HEK293 (cell line): ENCODE data around the gene BTBD10.
A peak's percentile ranks its signal among the peaks of the same experiment; 100 is the strongest.

Experiments used
- CTCF ChIA-PET: fragments of 350-600 bp; formaldehyde crosslinking; extraction: SDS; loops from one replicate; lab custom pipeline; 2021; ENCODE audit warnings: antibody characterized with exemption; lab: Yijun Ruan, JAX
- POLR2A ChIA-PET: fragments of 300-600 bp; formaldehyde crosslinking; extraction: SDS; loops from one replicate; lab custom pipeline; 2020; ENCODE audit warnings: antibody characterized with exemption, inconsistent platforms; lab: Yijun Ruan, JAX
- H3K27ac ChIP-seq: fragments of 200-500 bp; sonication (Bioruptor generic); 2 replicates; pipeline ENCODE4 v1.5.1; 2014; ENCODE audit warnings: low read depth, low read length, control low read depth, inconsistent platforms; ENCODE audit errors: extremely low read depth
- H3K36me3 ChIP-seq, 2 experiments: fragments of 200-500 bp in 1 of 2; sonication (Bioruptor generic) in 1 of 2; 1 replicate in 1 of 2; 2 replicates in 1 of 2; pipeline ENCODE4 v1.5.1; 2014 to 2017; ENCODE audit warnings: inconsistent platforms in 2 of 2, low read length in 2 of 2; ENCODE audit not compliant: control insufficient read depth in 2 of 2, insufficient read depth in 1 of 2
- H3K4me1 ChIP-seq: fragments of 200-500 bp; sonication (Bioruptor generic); 2 replicates; pipeline ENCODE4 v1.5.1; 2014; ENCODE audit warnings: mild to moderate bottlenecking, low read length, inconsistent platforms; ENCODE audit not compliant: control insufficient read depth, insufficient read depth
- H3K4me3 ChIP-seq: 2 replicates; pipeline ENCODE4 v1.5.1; 2011; ENCODE audit warnings: low read depth, mild to moderate bottlenecking, control low read depth, low read length, moderate library complexity
- H3K9me3 ChIP-seq: fragments of 200-500 bp; sonication (Bioruptor generic); 2 replicates; pipeline ENCODE4 v1.5.1; 2014; ENCODE audit warnings: low read depth, low read length, inconsistent platforms; ENCODE audit not compliant: control insufficient read depth, insufficient read depth
- HOXD13 ChIP-seq: sonication (generic); formaldehyde crosslinking; IDR thresholded peaks from 2 replicates; pipeline ENCODE4 v1.8.0; 2022; ENCODE audit warnings: missing genetic modification reagents, borderline replicate concordance
- IKZF3 ChIP-seq: fragments of 450-650 bp; IDR thresholded peaks from 2 replicates; pipeline ENCODE4 v1.5.0; 2018; ENCODE audit warnings: missing biosample characterization, mild to moderate bottlenecking, missing genetic modification characterization, moderate library complexity
- KLF10 ChIP-seq: fragments of 450-650 bp; IDR thresholded peaks from 2 replicates; pipeline ENCODE4 v1.5.1; 2018; ENCODE audit warnings: missing biosample characterization, mild to moderate bottlenecking, missing genetic modification characterization
- SCRT2 ChIP-seq: fragments of 450-650 bp; formaldehyde crosslinking; IDR thresholded peaks from 2 replicates; pipeline ENCODE4 v1.5.1; 2016; ENCODE audit warnings: missing biosample characterization, missing genetic modification characterization
- SP2 ChIP-seq: fragments of 450-650 bp; formaldehyde crosslinking; IDR thresholded peaks from 2 replicates; pipeline ENCODE4 v1.5.1; 2016; ENCODE audit warnings: missing biosample characterization, missing genetic modification characterization
- YY1 ChIP-seq: fragments of 450-650 bp; formaldehyde crosslinking; IDR thresholded peaks from 2 replicates; pipeline ENCODE4 v1.5.1; 2018; ENCODE audit warnings: missing biosample characterization, missing genetic modification characterization
- ZBTB48 ChIP-seq: fragments of 450-650 bp; formaldehyde crosslinking; IDR thresholded peaks from 2 replicates; pipeline ENCODE4 v1.5.1; 2016; ENCODE audit warnings: missing biosample characterization, missing genetic modification characterization
- ZBTB7A ChIP-seq: fragments of 450-650 bp; formaldehyde crosslinking; IDR thresholded peaks from 2 replicates; pipeline ENCODE4 v1.5.1; 2016; ENCODE audit warnings: low read depth, missing biosample characterization, missing genetic modification characterization
- ZNF121 ChIP-seq: fragments of 450-650 bp; formaldehyde crosslinking; IDR thresholded peaks from 2 replicates; pipeline ENCODE4 v1.5.1; 2016; ENCODE audit warnings: missing biosample characterization, missing genetic modification characterization
- ZNF146 ChIP-seq: fragments of 450-650 bp; formaldehyde crosslinking; IDR thresholded peaks from 2 replicates; pipeline ENCODE4 v1.5.1; 2016; ENCODE audit warnings: missing biosample characterization, missing genetic modification characterization
- ZNF18 ChIP-seq: fragments of 450-650 bp; formaldehyde crosslinking; IDR thresholded peaks from 2 replicates; pipeline ENCODE4 v1.5.1; 2016; ENCODE audit warnings: missing biosample characterization, missing genetic modification characterization
- ZNF19 ChIP-seq: fragments of 450-650 bp; formaldehyde crosslinking; IDR thresholded peaks from 2 replicates; pipeline ENCODE4; 2016; ENCODE audit warnings: missing biosample characterization, missing genetic modification characterization, low read depth
- ZNF2 ChIP-seq: fragments of 450-650 bp; formaldehyde crosslinking; IDR thresholded peaks from 2 replicates; pipeline ENCODE4 v1.5.1; 2016; ENCODE audit warnings: missing biosample characterization, missing genetic modification characterization
- ZNF221 ChIP-seq: fragments of 450-650 bp; formaldehyde crosslinking; IDR thresholded peaks from 2 replicates; pipeline ENCODE4 v1.5.1; 2017; ENCODE audit warnings: missing biosample characterization, missing genetic modification characterization, borderline replicate concordance
- ZNF350 ChIP-seq: fragments of 450-650 bp; formaldehyde crosslinking; IDR thresholded peaks from 2 replicates; pipeline ENCODE4 v1.5.0; 2017; ENCODE audit warnings: missing biosample characterization, mild to moderate bottlenecking, missing genetic modification characterization
- ZNF37A ChIP-seq: fragments of 450-650 bp; IDR thresholded peaks from 2 replicates; pipeline ENCODE4 v1.5.1; 2018; ENCODE audit warnings: missing biosample characterization, missing genetic modification characterization
- ZNF391 ChIP-seq: fragments of 450-650 bp; formaldehyde crosslinking; IDR thresholded peaks from 2 replicates; pipeline ENCODE4 v1.5.1; 2016; ENCODE audit warnings: low read depth, missing biosample characterization, missing genetic modification characterization, borderline replicate concordance
- ZNF398 ChIP-seq: fragments of 450-650 bp; formaldehyde crosslinking; IDR thresholded peaks from 2 replicates; pipeline ENCODE4 v1.5.1; 2017; ENCODE audit warnings: missing biosample characterization, missing genetic modification characterization
- ZNF423 ChIP-seq: fragments of 450-650 bp; formaldehyde crosslinking; IDR thresholded peaks from 2 replicates; pipeline ENCODE4 v1.5.1; 2016; ENCODE audit warnings: missing biosample characterization, missing genetic modification characterization
- ZNF530 ChIP-seq: fragments of 450-650 bp; formaldehyde crosslinking; IDR thresholded peaks from 2 replicates; pipeline ENCODE4 v1.5.1; 2016; ENCODE audit warnings: low read depth, missing biosample characterization, missing genetic modification characterization
- ZNF585B ChIP-seq: fragments of 450-650 bp; formaldehyde crosslinking; IDR thresholded peaks from 2 replicates; pipeline ENCODE4 v1.5.1; 2016; ENCODE audit warnings: missing biosample characterization, missing genetic modification characterization
- ZNF654 ChIP-seq: fragments of 450-650 bp; formaldehyde crosslinking; IDR thresholded peaks from 2 replicates; pipeline ENCODE4 v1.5.1; 2016; ENCODE audit warnings: low read depth, missing biosample characterization, missing genetic modification characterization
- ZNF670 ChIP-seq: fragments of 450-650 bp; formaldehyde crosslinking; IDR thresholded peaks from 2 replicates; pipeline ENCODE4 v1.5.1; 2016; ENCODE audit warnings: missing biosample characterization, missing genetic modification characterization, low read depth
- TF ChIP-seq, protein P1 (sequence below): fragments of 450-650 bp; formaldehyde crosslinking; IDR thresholded peaks from 2 replicates; pipeline ENCODE4 v1.5.1; 2017; ENCODE audit warnings: missing biosample characterization, missing genetic modification characterization
- TF ChIP-seq, protein P2 (sequence below): fragments of 450-650 bp; formaldehyde crosslinking; IDR thresholded peaks from 2 replicates; pipeline ENCODE4 v1.5.1; 2017; ENCODE audit warnings: missing biosample characterization, missing genetic modification characterization

Gene BTBD10

DNA sequence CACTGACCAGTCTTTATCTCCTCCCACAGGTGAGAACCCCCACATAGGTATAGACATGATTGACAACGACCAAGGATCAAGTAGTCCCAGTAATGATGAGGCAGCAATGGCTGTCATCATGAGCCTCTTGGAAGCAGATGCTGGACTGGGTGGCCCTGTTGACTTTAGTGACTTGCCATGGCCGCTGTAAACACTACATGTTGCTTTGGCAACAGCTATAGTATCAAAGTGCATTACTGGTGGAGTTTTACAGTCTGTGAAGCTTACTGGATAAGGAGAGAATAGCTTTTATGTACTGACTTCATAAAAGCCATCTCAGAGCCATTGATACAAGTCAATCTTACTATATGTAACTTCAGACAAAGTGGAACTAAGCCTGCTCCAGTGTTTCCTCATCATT, 76.5 kb downstream of the BTBD10 start:
- CTCF ChIA-PET, result interaction anchor here (0.6 to 2.6 kb wide), 10 partner anchors 10 to 1343 kb away, joined by 3 to 26 read pairs (median 4); no protein-coding TSS in a partner anchor

DNA sequence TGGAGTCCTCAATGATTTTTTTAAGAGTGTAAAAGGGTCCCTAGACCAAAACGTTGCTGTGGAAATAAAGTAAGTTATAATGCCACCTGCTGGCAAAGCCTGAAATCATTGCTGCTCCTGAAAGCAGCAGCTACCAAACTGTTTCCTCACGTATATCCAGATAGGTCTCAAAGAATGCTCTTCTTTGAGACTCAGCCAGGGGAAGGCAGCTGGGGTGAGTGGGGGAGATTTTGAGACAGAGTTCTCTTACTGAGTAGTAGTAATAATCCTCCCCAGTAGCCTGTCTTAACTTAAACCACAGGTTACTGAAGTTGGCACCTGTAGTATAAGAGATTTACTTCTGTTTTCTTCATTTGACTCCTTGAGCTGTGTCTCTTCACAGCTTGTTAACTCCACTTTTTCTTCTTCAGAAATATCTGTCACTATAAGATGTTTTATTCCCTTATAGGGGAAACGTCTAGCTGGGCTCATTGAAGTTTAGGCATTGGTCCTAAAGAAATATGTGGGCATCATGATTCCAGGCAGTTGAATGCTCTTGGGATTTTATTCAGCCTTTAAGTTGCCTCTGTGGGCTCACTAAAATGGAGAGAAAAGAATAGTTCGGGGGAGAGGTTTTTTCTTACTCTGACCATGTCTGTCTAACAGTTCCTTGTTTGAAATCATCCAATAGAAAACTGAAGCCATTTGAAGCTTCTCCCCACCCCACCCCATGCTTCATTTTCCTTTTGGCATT, 77.9 kb downstream of the BTBD10 start:
- peaks cover 0 to 69% of the 10 kb centered on the region in 2 experiments; a peak in 1 of 3 replicates for H3K36me3 ChIP-seq
- CTCF ChIA-PET, result interaction anchor here (0.5 to 2.6 kb wide), 25 partner anchors 8 to 531 kb away, joined by 3 to 26 read pairs (median 4); no protein-coding TSS in a partner anchor
- TF ChIP-seq ZNF530 (no peak), ZBTB48 (no peak), ZNF654 (tag by site-specific recombination) (peak; percentile 33)
- POLR2A ChIA-PET, result no interaction called here
- no peaks in the 10 kb centered on the region for H3K9me3 ChIP-seq
- no peak overlapping the region for H3K4me3 ChIP-seq
- no peak overlapping the region for H3K27ac ChIP-seq
- no peaks in the 10 kb centered on the region for H3K4me1 ChIP-seq

More for the DNA sequence above, 76.5 kb downstream of the BTBD10 start:
- H3K36me3 ChIP-seq, result peaks cover 0 to 69% of the 10 kb centered on the region in 2 experiments; a peak in 1 of 3 replicates
- TF ChIP-seq, protein P1, sequence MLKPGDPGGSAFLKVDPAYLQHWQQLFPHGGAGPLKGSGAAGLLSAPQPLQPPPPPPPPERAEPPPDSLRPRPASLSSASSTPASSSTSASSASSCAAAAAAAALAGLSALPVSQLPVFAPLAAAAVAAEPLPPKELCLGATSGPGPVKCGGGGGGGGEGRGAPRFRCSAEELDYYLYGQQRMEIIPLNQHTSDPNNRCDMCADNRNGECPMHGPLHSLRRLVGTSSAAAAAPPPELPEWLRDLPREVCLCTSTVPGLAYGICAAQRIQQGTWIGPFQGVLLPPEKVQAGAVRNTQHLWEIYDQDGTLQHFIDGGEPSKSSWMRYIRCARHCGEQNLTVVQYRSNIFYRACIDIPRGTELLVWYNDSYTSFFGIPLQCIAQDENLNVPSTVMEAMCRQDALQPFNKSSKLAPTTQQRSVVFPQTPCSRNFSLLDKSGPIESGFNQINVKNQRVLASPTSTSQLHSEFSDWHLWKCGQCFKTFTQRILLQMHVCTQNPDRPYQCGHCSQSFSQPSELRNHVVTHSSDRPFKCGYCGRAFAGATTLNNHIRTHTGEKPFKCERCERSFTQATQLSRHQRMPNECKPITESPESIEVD (tag by site-specific recombination), result no peak
- TF ChIP-seq ZNF350 (tag by site-specific recombination) (no peak), ZNF19 (tag by site-specific recombination) (no peak), ZNF121 (tag by site-specific recombination) (no peak), ZNF146 (tag by site-specific recombination) (no peak), ZNF423 (tag by site-specific recombination) (no peak), ZNF2 (tag by site-specific recombination) (no peak), KLF10 (tag by site-specific recombination) (no peak), ZBTB7A (tag by site-specific recombination) (no peak), ZNF18 (tag by site-specific recombination) (no peak), ZNF585B (no peak), SP2 (tag by site-specific recombination) (no peak), YY1 (tag by site-specific recombination) (no peak)
- TF ChIP-seq, protein P2, sequence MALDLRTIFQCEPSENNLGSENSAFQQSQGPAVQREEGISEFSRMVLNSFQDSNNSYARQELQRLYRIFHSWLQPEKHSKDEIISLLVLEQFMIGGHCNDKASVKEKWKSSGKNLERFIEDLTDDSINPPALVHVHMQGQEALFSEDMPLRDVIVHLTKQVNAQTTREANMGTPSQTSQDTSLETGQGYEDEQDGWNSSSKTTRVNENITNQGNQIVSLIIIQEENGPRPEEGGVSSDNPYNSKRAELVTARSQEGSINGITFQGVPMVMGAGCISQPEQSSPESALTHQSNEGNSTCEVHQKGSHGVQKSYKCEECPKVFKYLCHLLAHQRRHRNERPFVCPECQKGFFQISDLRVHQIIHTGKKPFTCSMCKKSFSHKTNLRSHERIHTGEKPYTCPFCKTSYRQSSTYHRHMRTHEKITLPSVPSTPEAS (tag by site-specific recombination), result no peak
- POLR2A ChIA-PET, result no interaction called here
- H3K9me3 ChIP-seq, result no peaks in the 10 kb centered on the region
- H3K4me3 ChIP-seq, result no peak overlapping the region
- H3K4me1 ChIP-seq, result no peaks in the 10 kb centered on the region
- no peak overlapping the region for H3K27ac ChIP-seq

DNA sequence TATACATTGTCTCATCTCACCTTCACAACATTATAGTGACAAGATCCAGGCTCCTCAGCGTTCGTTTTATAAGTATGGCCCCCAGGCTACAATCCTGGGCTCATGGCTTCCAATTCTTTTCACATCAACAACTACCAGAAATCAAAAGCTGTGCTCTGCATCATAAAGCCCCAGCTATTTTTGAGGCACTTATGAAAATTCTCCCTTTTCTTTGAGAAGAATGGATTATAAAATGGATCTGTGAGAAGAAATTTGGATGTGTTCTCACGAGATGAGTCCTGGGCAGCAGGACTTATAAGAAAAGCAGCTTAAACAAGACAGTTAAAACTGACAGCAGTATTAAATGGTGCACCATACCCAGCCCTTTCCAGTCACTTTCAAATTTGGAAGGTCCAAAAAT, 80.3 kb downstream of the BTBD10 start:
- ChIA-PET CTCF (interaction anchor here (0.9 to 2.4 kb wide), 5 partner anchors 16 to 172 kb away, joined by 3 to 12 read pairs (median 7); no protein-coding TSS in a partner anchor), POLR2A (no interaction called here)
- no peaks in the 10 kb centered on the region for H3K4me1 ChIP-seq
- peaks cover 0 to 65% of the 10 kb centered on the region in 2 experiments; a peak in 1 of 3 replicates for H3K36me3 ChIP-seq
- no peak overlapping the region for H3K27ac ChIP-seq
- no peaks in the 10 kb centered on the region for H3K9me3 ChIP-seq
- no peak overlapping the region for H3K4me3 ChIP-seq
- TF ChIP-seq ZNF391 (tag by site-specific recombination) (no peak), HOXD13 (CRISPR knock-in tag) (no peak), SCRT2 (tag by site-specific recombination) (no peak), IKZF3 (no peak), ZNF398 (tag by site-specific recombination) (no peak), ZNF221 (tag by site-specific recombination) (no peak), ZNF670 (no peak), ZNF37A (tag by site-specific recombination) (no peak)
- TF ChIP-seq, protein P2 (tag by site-specific recombination), result no peak
